DND-41 (cell line): ENCODE measurements around the gene WDR4.
"Not testable (repeated sequence)": the region's sequence is repeated elsewhere in the genome, so short reads cannot be mapped to it uniquely, and the experiment has no call there.

Experiments
- ATAC-seq: fragments of 200-7000 bp; cut with Tn5 transposase; 3 replicates; pipeline ENCODE4 v1.9.1; 2021; ENCODE audit warnings: low read depth; ENCODE audit not compliant: insufficient read depth
- DNase-seq: peaks from one replicate; pipeline ENCODE4 v3.0.0-alpha.2; 2020
- H2AFZ ChIP-seq: 2 replicates; pipeline ENCODE4 v1.6.0; 2012; ENCODE audit warnings: low read depth, low read length
- H3K27ac ChIP-seq: 2 replicates; pipeline ENCODE4 v1.5.1; 2012; ENCODE audit warnings: low read length, inconsistent platforms
- H3K27me3 ChIP-seq: fragments of 200-600 bp; sonication (generic); 2 replicates; pipeline ENCODE4 v1.6.0; 2012; ENCODE audit warnings: low read length, mild to moderate bottlenecking, inconsistent platforms; ENCODE audit not compliant: insufficient read depth, poor library complexity
- H3K36me3 ChIP-seq: 2 replicates; pipeline ENCODE4 v1.5.1; 2012; ENCODE audit warnings: low read length, inconsistent platforms; ENCODE audit not compliant: insufficient read depth
- H3K4me1 ChIP-seq: 2 replicates; pipeline ENCODE4 v1.5.1; 2012; ENCODE audit warnings: mild to moderate bottlenecking, low read length; ENCODE audit not compliant: insufficient read depth
- H3K4me2 ChIP-seq: 2 replicates; pipeline ENCODE4 v1.6.0; 2012; ENCODE audit warnings: mild to moderate bottlenecking, moderate library complexity, low read length, inconsistent platforms; ENCODE audit not compliant: insufficient read depth
- H3K4me3 ChIP-seq, 2 experiments: fragments of 200-600 bp in 1 of 2; shearing (Covaris generic) in 1 of 2; 2 replicates each; pipeline ENCODE4 v1.5.1; 2012 to 2016; ENCODE audit warnings: inconsistent platforms in 2 of 2, low read length in 2 of 2, mild to moderate bottlenecking in 2 of 2, low read depth in 1 of 2, moderate library complexity in 1 of 2
- H3K79me2 ChIP-seq: 2 replicates; pipeline ENCODE4 v1.6.0; 2012; ENCODE audit warnings: low read length, inconsistent platforms; ENCODE audit not compliant: insufficient read depth
- H3K9ac ChIP-seq: 2 replicates; pipeline ENCODE4 v1.6.0; 2012; ENCODE audit warnings: low read depth, mild to moderate bottlenecking, inconsistent platforms, low read length, moderate library complexity
- H3K9me3 ChIP-seq: 2 replicates; pipeline ENCODE4 v1.5.1; 2012; ENCODE audit warnings: low read length, moderate library complexity, mild to moderate bottlenecking, inconsistent platforms; ENCODE audit not compliant: insufficient read depth, severe bottlenecking
- H4K20me1 ChIP-seq: 2 replicates; pipeline ENCODE4 v1.6.0; 2012; ENCODE audit warnings: low read length; ENCODE audit not compliant: insufficient read depth
- EZH2 ChIP-seq: IDR thresholded peaks from 3 replicates; pipeline ENCODE4 v1.6.1; 2012; ENCODE audit warnings: borderline replicate concordance, low read depth, mild to moderate bottlenecking, moderate library complexity, low read length, inconsistent platforms; ENCODE audit not compliant: severe bottlenecking
- TF ChIP-seq, protein P1 (sequence below): IDR thresholded peaks from 2 replicates; pipeline ENCODE4 v1.5.1; 2012; ENCODE audit warnings: borderline replicate concordance, low read length, moderate library complexity, mild to moderate bottlenecking; ENCODE audit not compliant: poor library complexity, severe bottlenecking; ENCODE audit errors: extremely low read depth

Gene WDR4

DNA sequence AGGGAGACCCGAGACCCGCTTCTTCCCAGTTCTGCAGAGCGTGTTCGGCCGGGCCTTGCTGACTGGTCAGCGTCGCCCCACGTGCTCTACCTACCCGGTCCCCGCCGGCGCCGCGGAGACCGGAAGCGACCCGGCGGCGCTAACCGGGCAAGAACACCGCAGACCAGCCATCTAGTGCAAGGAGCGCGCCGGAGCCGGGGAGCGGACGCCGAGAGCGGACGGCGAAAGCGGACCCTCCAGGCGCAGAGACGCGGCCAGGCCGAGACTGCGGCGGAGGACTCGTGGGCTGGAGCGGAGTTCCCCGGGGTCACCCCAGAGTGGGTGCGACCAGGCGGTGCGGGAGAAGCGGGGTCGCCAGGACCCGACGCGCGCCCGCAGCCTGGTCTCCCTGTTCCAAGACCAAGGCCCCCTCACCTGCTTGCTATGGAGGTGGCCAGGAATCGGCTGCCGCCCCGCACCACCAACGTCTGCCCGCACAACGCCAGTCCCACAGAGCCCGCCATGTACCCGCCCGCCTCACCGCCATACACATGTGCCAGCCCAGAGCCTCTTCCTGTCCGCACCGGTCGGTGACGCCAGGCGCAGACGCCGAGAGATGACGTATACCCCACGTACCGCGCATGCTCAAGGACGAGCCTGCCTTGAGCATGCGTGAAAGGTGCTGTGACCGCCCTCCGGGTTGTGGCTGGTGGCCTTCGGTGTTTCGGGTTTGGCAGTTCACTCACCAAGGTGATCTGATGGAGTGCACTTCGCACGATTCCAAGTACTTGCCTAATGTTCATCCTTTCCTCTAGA is at the start of gene WDR4:
Gene WDR4, minus strand, starts transcription at position 547 of the 795 bp plus-strand sequence. Its CDS starts 44 bp downstream, at position 503.
- Histone ChIP-seq H3K4me2 (peak within 1 kb of the TSS; percentile 81), H3K27ac (peak within 1 kb of the TSS; percentile 79), H3K9me3 (no peaks in the 10 kb centered on the region), H4K20me1 (peaks cover 3% of the 10 kb centered on the region; the same call in 1 of the 2 replicates), H2AFZ (peak within 1 kb of the TSS; percentile 91), H3K9ac (peak within 1 kb of the TSS; percentile 82), H3K79me2 (peaks cover 54% of the 10 kb centered on the region), H3K36me3 (peaks cover 20% of the 10 kb centered on the region), H3K4me3 (peak within 1 kb of the TSS; percentile 73 to 89), H3K4me1 (peaks cover 24% of the 10 kb centered on the region), H3K27me3 (no peaks in the 10 kb centered on the region)
- no peak for TF ChIP-seq EZH2
- TF ChIP-seq, protein P1, sequence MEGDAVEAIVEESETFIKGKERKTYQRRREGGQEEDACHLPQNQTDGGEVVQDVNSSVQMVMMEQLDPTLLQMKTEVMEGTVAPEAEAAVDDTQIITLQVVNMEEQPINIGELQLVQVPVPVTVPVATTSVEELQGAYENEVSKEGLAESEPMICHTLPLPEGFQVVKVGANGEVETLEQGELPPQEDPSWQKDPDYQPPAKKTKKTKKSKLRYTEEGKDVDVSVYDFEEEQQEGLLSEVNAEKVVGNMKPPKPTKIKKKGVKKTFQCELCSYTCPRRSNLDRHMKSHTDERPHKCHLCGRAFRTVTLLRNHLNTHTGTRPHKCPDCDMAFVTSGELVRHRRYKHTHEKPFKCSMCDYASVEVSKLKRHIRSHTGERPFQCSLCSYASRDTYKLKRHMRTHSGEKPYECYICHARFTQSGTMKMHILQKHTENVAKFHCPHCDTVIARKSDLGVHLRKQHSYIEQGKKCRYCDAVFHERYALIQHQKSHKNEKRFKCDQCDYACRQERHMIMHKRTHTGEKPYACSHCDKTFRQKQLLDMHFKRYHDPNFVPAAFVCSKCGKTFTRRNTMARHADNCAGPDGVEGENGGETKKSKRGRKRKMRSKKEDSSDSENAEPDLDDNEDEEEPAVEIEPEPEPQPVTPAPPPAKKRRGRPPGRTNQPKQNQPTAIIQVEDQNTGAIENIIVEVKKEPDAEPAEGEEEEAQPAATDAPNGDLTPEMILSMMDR: no peak
- DNase-seq (peak; percentile 98), ATAC-seq (peak; percentile 91)

GRCh38 chr21:42927474-42928200 is 48.3 kb upstream of the WDR4 start:
- H3K4me2 ChIP-seq, H4K20me1 ChIP-seq, H3K27ac ChIP-seq, H3K79me2 ChIP-seq, H3K27me3 ChIP-seq, H3K36me3 ChIP-seq, ATAC-seq, H3K4me3 ChIP-seq, DNase-seq, H2AFZ ChIP-seq, H3K9me3 ChIP-seq, H3K9ac ChIP-seq: not testable (repeated sequence)
- H3K4me1 ChIP-seq: peaks cover 28% of the 10 kb centered on the region

DNA sequence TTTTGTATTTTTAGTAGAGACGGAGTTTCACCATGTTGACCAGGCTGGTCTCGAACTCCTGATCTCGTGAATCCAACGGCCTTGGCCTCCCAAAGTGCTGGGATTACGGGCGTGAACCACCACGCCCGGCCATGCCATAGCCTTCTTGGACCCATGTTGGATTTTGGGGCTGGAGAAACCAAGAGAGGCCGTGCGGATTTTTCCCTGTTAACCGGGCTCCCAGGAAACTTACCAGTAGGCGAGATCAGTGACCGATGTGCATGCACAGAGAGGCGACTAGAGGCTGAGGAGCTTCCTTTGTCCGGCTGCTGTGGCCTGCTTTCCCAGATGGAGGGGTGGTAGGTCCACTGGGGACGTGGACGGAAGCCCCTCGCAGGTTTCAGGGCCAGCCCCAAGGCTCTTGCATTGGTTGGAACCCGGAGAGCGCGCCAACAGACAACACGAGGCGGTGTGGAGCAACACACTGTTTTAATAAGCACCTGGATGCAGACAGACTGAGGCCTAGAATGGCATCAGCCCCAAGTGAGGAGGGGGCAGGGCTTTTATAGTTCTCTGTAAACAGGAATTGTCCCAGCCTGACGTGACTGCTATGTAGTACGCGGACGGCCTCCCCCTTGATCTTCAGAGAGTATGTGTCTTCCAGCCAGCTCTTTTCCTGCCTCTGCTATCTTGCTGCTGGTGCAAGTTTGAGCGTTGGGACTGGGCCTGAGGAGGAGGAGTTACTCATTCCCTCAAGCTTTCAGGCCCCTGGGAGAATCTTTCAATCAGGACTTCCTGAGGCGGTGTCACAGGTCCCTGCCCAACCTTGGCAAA is 46.0 kb upstream of the WDR4 start, which contains the start of gene ERVH48-1:
Gene ERVH48-1, minus strand, starts transcription at position 517 of the 813 bp plus-strand sequence. CDS start 6,624 bp downstream, outside the sequence.
- no peaks in the 10 kb centered on the region for H3K27me3 ChIP-seq
- H4K20me1 ChIP-seq: no peaks in the 10 kb centered on the region
- peak; percentile 72 for DNase-seq
- H3K79me2 ChIP-seq: peaks cover 2% of the 10 kb centered on the region; the same call in 1 of the 2 replicates
- H3K4me3 ChIP-seq: peak within 1 kb of the TSS in 1 of 2 experiments; percentile 47; a peak in 2 of 4 replicates
- peak; percentile 41 for ATAC-seq
- TF ChIP-seq, protein P1: no peak
- H3K9me3 ChIP-seq: no peaks in the 10 kb centered on the region
- no peaks in the 10 kb centered on the region for H3K36me3 ChIP-seq
- H3K9ac ChIP-seq: peak within 1 kb of the TSS; percentile 44
- H3K4me1 ChIP-seq: peaks cover 28% of the 10 kb centered on the region
- peak within 1 kb of the TSS; percentile 88 for H3K27ac ChIP-seq
- H3K4me2 ChIP-seq: peak within 1 kb of the TSS; percentile 58
- peak within 1 kb of the TSS; percentile 72 for H2AFZ ChIP-seq
